GM12864 (cell line): Measurements from ENCODE around the gene KIF16B.

Experiments used
- DNase-seq: peaks from one replicate; pipeline ENCODE4 v3.0.0-alpha.2; 2011; ENCODE audit warnings: low read depth
- H3K4me3 ChIP-seq: 2 replicates; pipeline ENCODE4 v1.5.1; 2011; ENCODE audit warnings: mild to moderate bottlenecking, low read depth, low read length, control low read depth
- CTCF ChIP-seq: IDR thresholded peaks from 2 replicates; pipeline ENCODE4 v1.5.1; 2011; ENCODE audit warnings: low read depth, mild to moderate bottlenecking, moderate library complexity, low read length, control low read depth, inconsistent platforms; ENCODE audit errors: missing control alignments

The KIF16B gene

GRCh38 chr20:16412906-16413305, 160.3 kb downstream of the KIF16B start:
- H3K4me3 ChIP-seq, result no peak overlapping the region
- DNase-seq, result no peak
- no peak for TF ChIP-seq CTCF

- DNase-seq, result no peak
- H3K4me3 ChIP-seq, result no peak overlapping the region
- TF ChIP-seq CTCF, result no peak
These were observed 161.9 kb downstream of the KIF16B start for GRCh38 chr20:16411361-16411760.

GRCh38 chr20:16410626-16411025, 162.6 kb downstream of the KIF16B start:
- H3K4me3 ChIP-seq, result no peak overlapping the region
- TF ChIP-seq CTCF, result no peak
- no peak for DNase-seq

- no peak overlapping the region for H3K4me3 ChIP-seq
- DNase-seq, result no peak
- no peak for TF ChIP-seq CTCF
These were observed 164.3 kb downstream of the KIF16B start for GRCh38 chr20:16408981-16409380.

- DNase-seq, result no peak
These were observed 165.8 kb downstream of the KIF16B start for GRCh38 chr20:16407251-16408067.

GRCh38 chr20:16405254-16405653, 168.0 kb downstream of the KIF16B start:
- TF ChIP-seq CTCF, result no peak
- DNase-seq, result no peak
- no peak overlapping the region for H3K4me3 ChIP-seq

More at GRCh38 chr20:16407251-16408067, 165.8 kb downstream of the KIF16B start:
- H3K4me3 ChIP-seq, result no peak overlapping the region
- no peak for TF ChIP-seq CTCF

- TF ChIP-seq CTCF, result no peak
- no peak overlapping the region for H3K4me3 ChIP-seq
- DNase-seq, result no peak
These were observed 168.6 kb downstream of the KIF16B start for GRCh38 chr20:16404640-16405039.
